Calu3 (cell line): ENCODE data around the gene LCNL1. TPM values are rescaled to one million over a fixed set of nuclear protein-coding genes. Genes with fewer than 3 reads are reported as not detected.
"Not testable (repeated sequence)": the region's sequence is repeated elsewhere in the genome, so short reads cannot be mapped to it uniquely, and the experiment has no call there.

Experiments used
- BruUV-seq: library from RNA; stranded (reverse); fragments of 400-500 nt; replicated peaks from 2 replicates; lab custom pipeline; 2021; lab: Mats Ljungman, UMichigan
- CTCF ChIA-PET: fragments of 300-600 bp; sonication (Branson Sonifier 250); formaldehyde crosslinking; loops from one replicate; lab custom pipeline; 2022; ENCODE audit warnings: antibody characterized with exemption; lab: Charles Lee
- DNase-seq: peaks from one replicate; pipeline ENCODE4 v3.0.0; 2022
- H3K27ac Mint-ChIP-seq: one replicate; pipeline ENCODE4 v1.8.0; 2022; ENCODE audit warnings: mixed read lengths; ENCODE audit not compliant: unreplicated experiment
- H3K27me3 Mint-ChIP-seq: one replicate; pipeline ENCODE4 v1.8.0; 2022; ENCODE audit warnings: mixed read lengths; ENCODE audit not compliant: unreplicated experiment
- H3K36me3 Mint-ChIP-seq: one replicate; pipeline ENCODE4 v1.8.0; 2022; ENCODE audit warnings: mild to moderate bottlenecking, moderate library complexity, mixed read lengths; ENCODE audit not compliant: insufficient read depth, unreplicated experiment
- H3K4me1 Mint-ChIP-seq: one replicate; pipeline ENCODE4 v1.8.0; 2022; ENCODE audit warnings: mild to moderate bottlenecking, low read depth, mixed read lengths; ENCODE audit not compliant: unreplicated experiment
- H3K4me3 Mint-ChIP-seq: one replicate; pipeline ENCODE4 v1.8.0; 2022; ENCODE audit warnings: mild to moderate bottlenecking, low read depth, moderate library complexity, mixed read lengths; ENCODE audit not compliant: unreplicated experiment
- H3K9me3 Mint-ChIP-seq: one replicate; pipeline ENCODE4 v1.8.0; 2022; ENCODE audit warnings: low read depth, mixed read lengths; ENCODE audit not compliant: unreplicated experiment
- intact Hi-C: fragments of 100-400 bp; cut with micrococcal nuclease; formaldehyde crosslinking; loops from one replicate; pipeline ENCODE4 v1.10.0; 2022; ENCODE audit not compliant: unreplicated experiment
- total RNA-seq: library from RNA; stranded (reverse); gene quantifications from 2 replicates; pipeline ENCODE4 v1.2.3, GENCODE V29; 2022
- TF ChIP-seq, protein P1 (sequence below): fragments of 200-600 bp; IDR thresholded peaks from one replicate; pipeline ENCODE4 v1.8.0; 2022; ENCODE audit warnings: antibody characterized with exemption; ENCODE audit not compliant: unreplicated experiment

Gene LCNL1
- total RNA-seq, 1 experiment from 2014 or later = not detected

DNA sequence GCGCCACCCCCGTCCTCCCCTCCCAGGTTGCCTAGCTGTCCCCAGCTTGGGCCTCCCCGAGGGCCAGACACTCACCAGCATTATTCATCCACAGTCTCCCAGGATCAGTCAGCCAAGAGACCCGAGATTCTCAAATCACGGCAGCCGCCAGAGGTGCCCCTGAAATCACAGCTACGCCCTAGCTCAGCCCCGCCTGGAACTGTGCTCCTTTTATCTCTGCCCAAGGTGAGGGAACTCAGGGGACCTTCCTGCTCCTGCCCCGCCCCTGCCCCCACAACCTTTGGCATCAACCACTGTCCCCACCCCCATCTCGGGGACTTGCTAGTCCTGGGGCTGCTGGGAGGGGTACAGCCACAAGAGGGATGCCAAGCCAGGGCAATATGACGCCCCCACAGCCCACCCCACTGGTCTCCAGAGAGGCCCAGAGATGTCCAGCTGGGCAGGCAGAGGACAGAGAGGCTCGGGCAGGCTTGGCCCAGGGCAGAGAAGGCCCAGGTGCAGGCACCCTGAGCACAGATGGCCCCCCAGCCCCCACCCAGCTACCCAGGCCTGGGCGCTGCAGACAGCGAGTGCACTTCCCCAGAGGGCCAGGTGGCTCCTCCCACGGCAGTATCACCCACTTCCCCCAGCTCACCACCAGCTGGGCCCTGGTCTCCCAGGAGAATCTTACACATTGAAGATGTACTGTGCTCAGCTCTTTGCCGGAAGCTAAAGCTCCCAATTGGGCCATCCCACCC is 49.3 kb downstream of the LCNL1 start, which contains the start of gene FUT7:
Gene FUT7 (minus strand): TSS at position 185 of the 737 bp plus-strand sequence. CDS start 97 bp downstream, at position 88.
- H3K36me3 Mint-ChIP-seq = peaks cover 21% of the 10 kb centered on the region
- no peaks in the 10 kb centered on the region for H3K9me3 Mint-ChIP-seq
- no peak within 1 kb of the TSS for H3K27ac Mint-ChIP-seq
- H3K27me3 Mint-ChIP-seq = no peaks in the 10 kb centered on the region
- TF ChIP-seq, protein P1, sequence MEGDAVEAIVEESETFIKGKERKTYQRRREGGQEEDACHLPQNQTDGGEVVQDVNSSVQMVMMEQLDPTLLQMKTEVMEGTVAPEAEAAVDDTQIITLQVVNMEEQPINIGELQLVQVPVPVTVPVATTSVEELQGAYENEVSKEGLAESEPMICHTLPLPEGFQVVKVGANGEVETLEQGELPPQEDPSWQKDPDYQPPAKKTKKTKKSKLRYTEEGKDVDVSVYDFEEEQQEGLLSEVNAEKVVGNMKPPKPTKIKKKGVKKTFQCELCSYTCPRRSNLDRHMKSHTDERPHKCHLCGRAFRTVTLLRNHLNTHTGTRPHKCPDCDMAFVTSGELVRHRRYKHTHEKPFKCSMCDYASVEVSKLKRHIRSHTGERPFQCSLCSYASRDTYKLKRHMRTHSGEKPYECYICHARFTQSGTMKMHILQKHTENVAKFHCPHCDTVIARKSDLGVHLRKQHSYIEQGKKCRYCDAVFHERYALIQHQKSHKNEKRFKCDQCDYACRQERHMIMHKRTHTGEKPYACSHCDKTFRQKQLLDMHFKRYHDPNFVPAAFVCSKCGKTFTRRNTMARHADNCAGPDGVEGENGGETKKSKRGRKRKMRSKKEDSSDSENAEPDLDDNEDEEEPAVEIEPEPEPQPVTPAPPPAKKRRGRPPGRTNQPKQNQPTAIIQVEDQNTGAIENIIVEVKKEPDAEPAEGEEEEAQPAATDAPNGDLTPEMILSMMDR = no peak
- peaks cover 8% of the 10 kb centered on the region for H3K4me1 Mint-ChIP-seq
- CTCF ChIA-PET = interaction anchor here (1.1 kb wide), 1 partner anchor 84 kb away, joined by 3 read pairs; no protein-coding TSS in a partner anchor
- no TSS peak for BruUV-seq
- intact Hi-C loops = no loop called here
- DNase-seq = no peak
- no peak within 1 kb of the TSS for H3K4me3 Mint-ChIP-seq

DNA sequence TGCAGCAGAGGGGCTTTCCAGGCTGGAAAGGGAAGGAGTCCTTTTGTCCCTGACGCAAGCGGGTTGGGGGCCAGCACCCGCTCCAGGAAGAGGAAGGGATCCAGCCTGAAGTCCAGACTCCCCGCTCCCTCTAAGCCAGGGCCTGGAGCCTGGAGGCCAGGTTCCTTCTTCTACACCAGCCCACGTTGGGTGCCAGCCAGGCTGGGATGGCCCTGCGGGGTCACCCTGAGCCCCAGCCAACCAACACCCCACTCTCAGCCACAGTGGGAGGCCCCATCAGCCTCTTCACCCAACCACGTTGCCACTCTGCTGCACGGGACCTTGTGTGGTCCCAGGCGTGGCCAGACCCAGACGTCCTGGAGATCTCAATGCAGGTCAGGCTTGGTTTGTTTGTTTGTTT is 50.1 kb downstream of the LCNL1 start:
- intact Hi-C loops = no loop called here
- H3K27ac Mint-ChIP-seq = no peak overlapping the region
- peaks cover 8% of the 10 kb centered on the region for H3K4me1 Mint-ChIP-seq
- no peaks in the 10 kb centered on the region for H3K27me3 Mint-ChIP-seq
- no peak overlapping the region for H3K4me3 Mint-ChIP-seq
- no peak for DNase-seq
- no TSS peak for BruUV-seq
- H3K36me3 Mint-ChIP-seq = peaks cover 15% of the 10 kb centered on the region
- TF ChIP-seq, protein P1 = no peak
- CTCF ChIA-PET = no interaction called here
- no peaks in the 10 kb centered on the region for H3K9me3 Mint-ChIP-seq

DNA sequence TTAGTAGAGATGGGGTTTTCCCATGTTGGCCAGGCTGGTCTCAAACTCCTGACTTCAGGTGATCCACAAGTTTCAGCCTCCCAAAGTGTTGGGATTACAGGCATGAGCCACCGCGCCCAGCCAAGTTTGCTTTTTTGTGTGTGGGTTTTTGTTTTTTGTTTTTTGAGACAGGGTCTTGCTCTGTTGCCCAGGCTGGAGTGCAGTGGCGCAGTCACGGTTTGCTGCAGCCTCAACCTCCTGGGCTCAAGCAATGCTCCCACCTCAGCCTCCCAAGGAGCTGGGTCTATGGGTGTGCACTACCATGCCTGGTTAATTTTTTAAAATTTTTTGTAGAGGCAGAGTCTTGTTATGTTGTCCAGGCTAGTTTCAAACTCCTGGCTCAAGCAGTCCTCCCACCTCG is 50.7 kb downstream of the LCNL1 start:
- H3K4me3 Mint-ChIP-seq, CTCF ChIA-PET, H3K9me3 Mint-ChIP-seq, intact Hi-C loops, H3K27ac Mint-ChIP-seq, H3K27me3 Mint-ChIP-seq, DNase-seq, BruUV-seq, H3K4me1 Mint-ChIP-seq: not testable (repeated sequence)
- H3K36me3 Mint-ChIP-seq = peaks cover 14% of the 10 kb centered on the region

DNA sequence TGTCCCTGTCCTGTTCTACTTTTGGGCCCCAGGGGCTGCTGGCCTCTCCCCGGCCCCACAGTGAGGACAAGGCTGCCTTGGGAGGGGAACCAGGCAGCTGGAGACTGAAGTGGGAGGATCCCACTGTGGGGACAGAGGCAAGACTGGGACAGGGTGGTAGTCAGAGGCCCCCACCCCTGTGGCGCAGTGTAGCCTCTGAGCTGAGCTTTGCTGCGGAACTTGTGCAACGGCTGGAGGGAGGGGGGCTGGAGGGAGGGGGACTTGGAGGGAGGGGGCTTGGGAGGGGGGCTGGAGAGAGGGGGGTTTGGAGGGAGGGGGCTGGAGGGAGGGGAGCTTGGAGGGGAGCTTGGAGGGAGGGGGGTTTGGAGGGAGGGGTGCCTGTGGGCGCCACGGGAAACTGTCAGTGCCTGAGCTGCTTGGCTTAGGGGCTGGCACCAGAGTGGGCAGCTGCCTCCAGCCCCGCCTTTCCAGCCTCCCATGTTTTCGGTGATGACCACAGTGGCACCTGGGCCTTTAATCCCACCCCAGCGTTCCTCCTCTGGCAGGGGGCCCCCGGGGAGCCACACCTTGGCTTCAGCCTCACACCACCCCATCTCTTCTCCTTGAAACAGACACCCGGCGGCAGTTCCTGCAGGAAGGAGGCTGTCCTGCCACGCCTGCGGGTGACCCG is 51.4 kb downstream of the LCNL1 start:
- H3K36me3 Mint-ChIP-seq = peaks cover 13% of the 10 kb centered on the region
- H3K4me3 Mint-ChIP-seq = peak overlapping the region; percentile 55
- no peak for DNase-seq
- no peaks in the 10 kb centered on the region for H3K9me3 Mint-ChIP-seq
- peaks cover 8% of the 10 kb centered on the region for H3K4me1 Mint-ChIP-seq
- H3K27me3 Mint-ChIP-seq = no peaks in the 10 kb centered on the region
- BruUV-seq = no TSS peak
- H3K27ac Mint-ChIP-seq = no peak overlapping the region
- TF ChIP-seq, protein P1 = no peak
- intact Hi-C loops = loop anchor here (2.0 kb wide), 2 partner anchors 85 to 247 kb away; no protein-coding TSS in a partner anchor
- CTCF ChIA-PET = interaction anchor here (1.2 to 1.8 kb wide), 5 partner anchors 12 to 192 kb away, joined by 3 to 47 read pairs (median 6); partner anchors contain the start of genes AJM1, NPDC1 and PAXX
